AG09309 (cell line): ENCODE results near the gene HMGCL.
"Not testable (repeated sequence)": the region's sequence is repeated elsewhere in the genome, so short reads cannot be mapped to it uniquely, and the experiment has no call there.

Source experiments
- DNase-seq: peaks from one replicate; pipeline ENCODE4 v3.0.0-alpha.2; 2010; ENCODE audit warnings: low read depth
- H3K4me3 ChIP-seq: 2 replicates; pipeline ENCODE4 v1.5.1; 2011; ENCODE audit warnings: mild to moderate bottlenecking, low read depth, low read length, moderate library complexity; ENCODE audit not compliant: control insufficient read depth
- CTCF ChIP-seq: IDR thresholded peaks from 2 replicates; pipeline ENCODE4 v1.5.1; 2011; ENCODE audit warnings: mild to moderate bottlenecking, low read depth, low read length, inconsistent platforms; ENCODE audit not compliant: insufficient read depth, control insufficient read depth; ENCODE audit errors: missing control alignments

Gene HMGCL

GRCh38 chr1:23865543-23865930 lies 40.3 kb upstream of the HMGCL start:
- peak; percentile 61 for DNase-seq
- no peak for TF ChIP-seq CTCF

GRCh38 chr1:23864801-23865542 lies 39.7 kb upstream of the HMGCL start:
- no peak overlapping the region for H3K4me3 ChIP-seq
- no peak for DNase-seq
- TF ChIP-seq CTCF = no peak

More at GRCh38 chr1:23865543-23865930, 40.3 kb upstream of the HMGCL start:
- H3K4me3 ChIP-seq = no peak overlapping the region

DNA sequence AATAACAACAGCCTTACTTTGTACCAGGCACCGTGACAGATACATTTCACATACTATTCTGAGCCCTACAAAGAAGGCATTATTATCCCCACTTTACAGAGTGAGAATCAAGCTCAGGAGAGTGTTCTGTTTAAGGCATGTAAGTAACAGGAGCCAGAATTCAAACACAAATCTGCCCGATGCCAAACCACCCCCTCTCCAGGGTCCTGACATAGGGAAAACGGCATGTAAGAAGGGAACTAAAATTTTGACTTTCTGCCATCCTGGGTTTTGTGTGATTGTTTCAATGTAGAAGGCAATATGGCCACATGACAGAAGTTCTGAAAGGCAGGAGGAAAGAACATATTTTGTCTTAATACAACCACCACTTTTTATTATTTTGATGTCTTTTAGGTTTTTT lies 37.4 kb upstream of the HMGCL start:
- no peak overlapping the region for H3K4me3 ChIP-seq
- DNase-seq = no peak
- no peak for TF ChIP-seq CTCF

- peak; percentile 18 for TF ChIP-seq CTCF
- DNase-seq = no peak
- H3K4me3 ChIP-seq = no peak overlapping the region
Observed at GRCh38 chr1:23854568-23854967, 29.3 kb upstream of the HMGCL start.

- not testable (repeated sequence) for H3K4me3 ChIP-seq, DNase-seq
Observed at GRCh38 chr1:23853124-23853523, 27.9 kb upstream of the HMGCL start.

DNA sequence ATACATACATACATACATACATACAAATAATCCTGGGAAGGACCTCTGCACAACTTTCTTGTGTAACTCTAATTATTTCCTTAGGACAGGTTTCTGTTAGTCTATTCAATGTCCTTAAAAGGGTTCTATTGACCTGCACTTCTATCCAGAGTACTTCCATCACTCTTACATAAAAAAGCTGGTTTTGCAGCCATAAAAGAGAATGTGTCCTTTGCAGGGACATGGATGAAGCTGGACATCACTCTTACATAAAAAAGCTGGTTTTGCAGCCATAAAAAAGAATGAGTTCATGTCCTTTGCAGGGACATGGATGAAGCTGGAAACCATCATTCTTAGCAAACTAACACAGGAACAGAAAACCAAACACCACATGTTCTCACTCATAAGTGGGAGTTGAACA lies 26.2 kb upstream of the HMGCL start:
- H3K4me3 ChIP-seq = not testable (repeated sequence)

GRCh38 chr1:23848673-23849616 lies 23.7 kb upstream of the HMGCL start:
- no peak for TF ChIP-seq CTCF
- no peak for DNase-seq
- no peak overlapping the region for H3K4me3 ChIP-seq

More for the DNA sequence above, 26.2 kb upstream of the HMGCL start:
- DNase-seq = not testable (repeated sequence)

GRCh38 chr1:23847482-23848095 lies 22.4 kb upstream of the HMGCL start:
- not testable (repeated sequence) for H3K4me3 ChIP-seq, DNase-seq
